H7 (cell line): ENCODE results near the gene POLR3E. TPM values are rescaled to one million over a fixed set of nuclear protein-coding genes. Genes with fewer than 3 reads are reported as not detected.

ENCODE experiments used
- DNase-seq: peaks from one replicate; pipeline ENCODE4 v3.0.0; 2012
- H3K27me3 ChIP-seq: 2 replicates; pipeline ENCODE4 v1.6.0; 2011; ENCODE audit warnings: mild to moderate bottlenecking, low read length; ENCODE audit not compliant: control insufficient read depth, insufficient read depth
- H3K36me3 ChIP-seq: replicated peaks from 2 replicates; pipeline ENCODE4 v1.5.1; 2011; ENCODE audit warnings: low read length; ENCODE audit not compliant: control insufficient read depth, insufficient read depth
- H3K4me3 ChIP-seq: 2 replicates; pipeline ENCODE4 v1.5.1; 2011; ENCODE audit warnings: low read depth, mild to moderate bottlenecking, control low read depth, low read length, moderate library complexity; ENCODE audit not compliant: insufficient read depth
- total RNA-seq: library from RNA; depleted of rRNA; stranded (reverse); fragments of >200 nt; shearing (Covaris generic); gene quantifications from 2 replicates; pipeline ENCODE4 v1.2.3, GENCODE V29; 2014

POLR3E gene
- total RNA-seq, 1 experiment from 2014 or later: 91.5 TPM

- Histone ChIP-seq H3K36me3 (peaks cover 39% of the 10 kb centered on the region), H3K27me3 (no peaks in the 10 kb centered on the region), H3K4me3 (no peak overlapping the region)
- peak; percentile 32 for DNase-seq
Observed at GRCh38 chr16:22326771-22327445, 29.7 kb downstream of the POLR3E start.

- no peak overlapping the region for H3K4me3 ChIP-seq
- H3K36me3 ChIP-seq: peaks cover 43% of the 10 kb centered on the region
- no peak for DNase-seq
- H3K27me3 ChIP-seq: no peaks in the 10 kb centered on the region
Observed at GRCh38 chr16:22327446-22327775, 30.2 kb downstream of the POLR3E start.

GRCh38 chr16:22328081-22328725 is 31.0 kb downstream of the POLR3E start:
- no peak for DNase-seq
- no peaks in the 10 kb centered on the region for H3K27me3 ChIP-seq
- no peak overlapping the region for H3K4me3 ChIP-seq
- H3K36me3 ChIP-seq: peaks cover 41% of the 10 kb centered on the region

- no peak for DNase-seq
- Histone ChIP-seq H3K27me3 (no peaks in the 10 kb centered on the region), H3K36me3 (peaks cover 38% of the 10 kb centered on the region), H3K4me3 (no peak overlapping the region)
Observed at GRCh38 chr16:22329199-22329695, 32.0 kb downstream of the POLR3E start.

GRCh38 chr16:22330326-22330725 is 33.1 kb downstream of the POLR3E start:
- no peaks in the 10 kb centered on the region for H3K27me3 ChIP-seq
- peaks cover 33% of the 10 kb centered on the region for H3K36me3 ChIP-seq
- no peak overlapping the region for H3K4me3 ChIP-seq
- no peak for DNase-seq

- Histone ChIP-seq H3K36me3 (peaks cover 20% of the 10 kb centered on the region), H3K4me3 (no peak overlapping the region), H3K27me3 (no peaks in the 10 kb centered on the region)
- no peak for DNase-seq
Observed at GRCh38 chr16:22333457-22333994, 36.3 kb downstream of the POLR3E start.

GRCh38 chr16:22335668-22336246 is 38.5 kb downstream of the POLR3E start:
- DNase-seq: no peak

GRCh38 chr16:22336581-22336980 is 39.4 kb downstream of the POLR3E start:
- no peak for DNase-seq

More at GRCh38 chr16:22335668-22336246, 38.5 kb downstream of the POLR3E start:
- peaks cover 18% of the 10 kb centered on the region for H3K36me3 ChIP-seq
- H3K4me3 ChIP-seq: no peak overlapping the region
- no peaks in the 10 kb centered on the region for H3K27me3 ChIP-seq

GRCh38 chr16:22337045-22337444 is 39.8 kb downstream of the POLR3E start:
- peaks cover 16% of the 10 kb centered on the region for H3K36me3 ChIP-seq
- H3K4me3 ChIP-seq: no peak overlapping the region
- no peaks in the 10 kb centered on the region for H3K27me3 ChIP-seq
- no peak for DNase-seq

More at GRCh38 chr16:22336581-22336980, 39.4 kb downstream of the POLR3E start:
- no peak overlapping the region for H3K4me3 ChIP-seq
- peaks cover 18% of the 10 kb centered on the region for H3K36me3 ChIP-seq
- no peaks in the 10 kb centered on the region for H3K27me3 ChIP-seq

GRCh38 chr16:22337849-22338635 is 40.8 kb downstream of the POLR3E start:
- Histone ChIP-seq H3K36me3 (peaks cover 11% of the 10 kb centered on the region), H3K4me3 (no peak overlapping the region), H3K27me3 (no peaks in the 10 kb centered on the region)
- DNase-seq: no peak

- Histone ChIP-seq H3K4me3 (no peak overlapping the region), H3K36me3 (peaks cover 2% of the 10 kb centered on the region; the same call in 1 of the 2 replicates), H3K27me3 (no peaks in the 10 kb centered on the region)
- DNase-seq: no peak
Observed at GRCh38 chr16:22340945-22341344, 43.7 kb downstream of the POLR3E start.

GRCh38 chr16:22342082-22342481 is 44.9 kb downstream of the POLR3E start:
- H3K4me3 ChIP-seq: no peak overlapping the region
- DNase-seq: no peak
- H3K36me3 ChIP-seq: peaks cover 8% of the 10 kb centered on the region
- no peaks in the 10 kb centered on the region for H3K27me3 ChIP-seq

- Histone ChIP-seq H3K27me3 (no peaks in the 10 kb centered on the region), H3K4me3 (no peak overlapping the region), H3K36me3 (peaks cover 28% of the 10 kb centered on the region)
- no peak for DNase-seq
Observed at GRCh38 chr16:22346483-22346882, 49.3 kb downstream of the POLR3E start.

- H3K4me3 ChIP-seq: no peak overlapping the region
- peaks cover 31% of the 10 kb centered on the region for H3K36me3 ChIP-seq
- no peak for DNase-seq
- H3K27me3 ChIP-seq: no peaks in the 10 kb centered on the region
Observed at GRCh38 chr16:22347100-22347820, 50.1 kb downstream of the POLR3E start.
